Activated B cell treated with CpG ODN at 0.5 μM for 24 hours (primary cell): ENCODE measurements around the gene LSM14B. TPM values are rescaled to one million over a fixed set of nuclear protein-coding genes. Genes with fewer than 3 reads are reported as not detected.

Source experiments
- ATAC-seq: fragments of 200-7000 bp; cut with Tn5 transposase; one replicate; pipeline ENCODE4 v1.10.0; 2021; ENCODE audit warnings: low read depth, mild to moderate bottlenecking, moderate library complexity
- CTCF ChIA-PET: fragments of 350-600 bp; sonication (Branson Sonifier 250); formaldehyde crosslinking; loops from one replicate; lab custom pipeline; 2021; ENCODE audit warnings: antibody characterized with exemption; lab: Charles Lee
- POLR2A ChIA-PET: fragments of 350-600 bp; sonication (Branson Sonifier 250); formaldehyde crosslinking; loops from one replicate; lab custom pipeline; 2021; ENCODE audit warnings: antibody characterized with exemption; lab: Charles Lee
- DNase-seq: peaks from one replicate; pipeline ENCODE4 v3.0.0; 2022
- H3K27ac Mint-ChIP-seq: one replicate; pipeline ENCODE4 v1.8.0; 2020; ENCODE audit warnings: mixed read lengths
- H3K27me3 Mint-ChIP-seq: one replicate; pipeline ENCODE4 v1.8.0; 2021; ENCODE audit warnings: mixed read lengths
- H3K36me3 Mint-ChIP-seq: one replicate; pipeline ENCODE4 v1.8.0; 2021; ENCODE audit warnings: low read depth, mixed read lengths
- H3K4me1 Mint-ChIP-seq: one replicate; pipeline ENCODE4 v1.8.0; 2021; ENCODE audit warnings: mixed read lengths
- H3K4me3 Mint-ChIP-seq: one replicate; pipeline ENCODE4 v1.8.0; 2020; ENCODE audit warnings: mild to moderate bottlenecking, mixed read lengths
- H3K9me3 Mint-ChIP-seq: one replicate; pipeline ENCODE4 v1.8.0; 2020; ENCODE audit warnings: mixed read lengths
- intact Hi-C: fragments of 100-400 bp; cut with micrococcal nuclease; formaldehyde crosslinking; loops from one replicate; pipeline ENCODE4 v1.15.1; 2024
- total RNA-seq: library from RNA; stranded (reverse); gene quantifications from 2 replicates; pipeline ENCODE4 v1.2.3, GENCODE V29; 2022
- TF ChIP-seq, protein P1 (sequence below): fragments of 200-600 bp; IDR thresholded peaks from one replicate; pipeline ENCODE4 v1.8.0; 2022; ENCODE audit warnings: antibody characterized with exemption, mild to moderate bottlenecking

LSM14B gene
- total RNA-seq, 1 donor from 2014 or later = 36.4 TPM

DNA sequence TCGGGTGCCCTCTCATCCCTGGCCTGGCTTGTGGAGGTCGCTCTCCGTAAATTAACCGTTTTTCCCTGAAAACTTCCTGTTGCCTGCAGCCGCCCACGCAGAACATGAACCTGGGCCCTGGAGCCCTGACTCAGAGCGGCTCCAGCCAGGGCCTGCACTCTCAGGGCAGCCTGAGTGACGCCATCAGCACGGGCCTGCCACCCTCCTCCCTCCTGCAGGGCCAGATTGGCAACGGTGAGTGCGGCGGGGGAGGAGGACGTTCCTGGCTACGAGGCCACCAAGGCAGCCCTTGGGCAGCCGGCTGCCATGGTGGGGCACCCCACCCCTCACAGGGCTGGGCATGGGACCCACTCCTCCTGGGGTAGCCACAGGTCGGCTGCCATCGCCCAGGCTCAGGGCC is 39.1 kb downstream of the LSM14B start:
- TF ChIP-seq, protein P1, sequence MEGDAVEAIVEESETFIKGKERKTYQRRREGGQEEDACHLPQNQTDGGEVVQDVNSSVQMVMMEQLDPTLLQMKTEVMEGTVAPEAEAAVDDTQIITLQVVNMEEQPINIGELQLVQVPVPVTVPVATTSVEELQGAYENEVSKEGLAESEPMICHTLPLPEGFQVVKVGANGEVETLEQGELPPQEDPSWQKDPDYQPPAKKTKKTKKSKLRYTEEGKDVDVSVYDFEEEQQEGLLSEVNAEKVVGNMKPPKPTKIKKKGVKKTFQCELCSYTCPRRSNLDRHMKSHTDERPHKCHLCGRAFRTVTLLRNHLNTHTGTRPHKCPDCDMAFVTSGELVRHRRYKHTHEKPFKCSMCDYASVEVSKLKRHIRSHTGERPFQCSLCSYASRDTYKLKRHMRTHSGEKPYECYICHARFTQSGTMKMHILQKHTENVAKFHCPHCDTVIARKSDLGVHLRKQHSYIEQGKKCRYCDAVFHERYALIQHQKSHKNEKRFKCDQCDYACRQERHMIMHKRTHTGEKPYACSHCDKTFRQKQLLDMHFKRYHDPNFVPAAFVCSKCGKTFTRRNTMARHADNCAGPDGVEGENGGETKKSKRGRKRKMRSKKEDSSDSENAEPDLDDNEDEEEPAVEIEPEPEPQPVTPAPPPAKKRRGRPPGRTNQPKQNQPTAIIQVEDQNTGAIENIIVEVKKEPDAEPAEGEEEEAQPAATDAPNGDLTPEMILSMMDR = no peak
- H3K4me3 Mint-ChIP-seq = no peak overlapping the region

DNA sequence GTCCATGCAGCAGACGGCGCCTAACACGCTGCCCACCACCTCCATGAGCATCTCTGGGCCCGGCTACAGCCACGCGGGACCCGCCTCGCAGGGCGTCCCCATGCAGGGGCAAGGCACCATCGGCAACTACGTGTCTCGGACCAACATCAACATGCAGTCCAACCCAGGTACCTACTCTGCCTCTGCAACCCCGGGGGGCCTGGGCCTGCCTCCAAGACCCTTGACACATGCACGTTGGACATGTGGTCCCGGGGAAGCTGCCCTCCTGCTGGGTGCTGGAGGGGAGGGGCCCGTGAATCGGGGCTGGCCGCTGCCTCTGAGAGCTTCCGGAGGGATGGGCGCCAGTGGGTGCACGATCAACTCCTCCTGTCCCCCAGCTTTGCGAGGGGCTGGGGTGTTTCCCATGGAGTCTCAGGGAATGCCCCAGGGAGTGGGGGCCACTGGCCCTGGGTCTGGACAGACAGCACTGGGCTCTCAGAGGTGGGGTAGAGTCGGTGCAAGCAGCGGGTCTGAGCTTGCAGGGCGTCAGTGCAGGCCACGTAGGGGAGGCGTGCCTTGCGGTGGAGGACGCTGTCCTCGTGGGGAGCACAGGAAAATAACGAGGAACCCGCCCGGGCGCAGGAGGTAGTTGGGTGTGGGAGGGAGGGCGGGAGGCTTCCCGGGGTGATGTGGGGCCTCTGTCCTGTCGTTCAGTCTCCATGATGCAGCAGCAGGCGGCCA is 40.6 kb downstream of the LSM14B start:
- no peak overlapping the region for H3K4me3 Mint-ChIP-seq
- no peaks in the 10 kb centered on the region for H3K27me3 Mint-ChIP-seq
- intact Hi-C loops = no loop called here
- H3K36me3 Mint-ChIP-seq = peaks cover 46% of the 10 kb centered on the region
- no peak overlapping the region for H3K27ac Mint-ChIP-seq
- H3K4me1 Mint-ChIP-seq = peaks cover 3% of the 10 kb centered on the region
- ChIA-PET POLR2A (no interaction called here), CTCF (no interaction called here)
- H3K9me3 Mint-ChIP-seq = no peaks in the 10 kb centered on the region
- ATAC-seq (no peak), DNase-seq (no peak)
- TF ChIP-seq, protein P1 = no peak

More for the DNA sequence above, 39.1 kb downstream of the LSM14B start:
- Mint-ChIP-seq H3K27me3 (no peaks in the 10 kb centered on the region), H3K4me1 (peaks cover 7% of the 10 kb centered on the region), H3K27ac (no peak overlapping the region), H3K9me3 (no peaks in the 10 kb centered on the region), H3K36me3 (peaks cover 45% of the 10 kb centered on the region)
- no peak for ATAC-seq
- no peak for DNase-seq
- intact Hi-C loops = no loop called here
- CTCF ChIA-PET = no interaction called here
- POLR2A ChIA-PET = no interaction called here

DNA sequence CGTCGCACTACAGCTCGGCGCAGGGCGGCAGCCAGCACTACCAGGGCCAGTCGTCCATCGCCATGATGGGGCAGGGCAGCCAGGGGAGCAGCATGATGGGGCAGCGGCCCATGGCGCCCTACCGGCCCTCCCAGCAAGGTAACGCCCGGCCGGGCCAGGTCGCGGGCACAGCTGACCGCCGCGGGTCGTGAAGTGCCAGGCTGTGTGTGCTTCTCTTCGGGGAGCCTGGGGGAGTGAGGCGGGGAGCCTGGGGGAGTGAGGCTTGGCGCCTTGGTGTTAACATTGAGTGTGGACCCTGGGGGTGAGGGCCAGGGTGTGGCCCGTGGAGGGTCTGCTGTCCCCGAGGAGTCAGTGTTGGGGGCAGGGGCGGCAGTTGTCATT is 41.2 kb downstream of the LSM14B start:
- intact Hi-C loops = no loop called here
- no peaks in the 10 kb centered on the region for H3K27me3 Mint-ChIP-seq

DNA sequence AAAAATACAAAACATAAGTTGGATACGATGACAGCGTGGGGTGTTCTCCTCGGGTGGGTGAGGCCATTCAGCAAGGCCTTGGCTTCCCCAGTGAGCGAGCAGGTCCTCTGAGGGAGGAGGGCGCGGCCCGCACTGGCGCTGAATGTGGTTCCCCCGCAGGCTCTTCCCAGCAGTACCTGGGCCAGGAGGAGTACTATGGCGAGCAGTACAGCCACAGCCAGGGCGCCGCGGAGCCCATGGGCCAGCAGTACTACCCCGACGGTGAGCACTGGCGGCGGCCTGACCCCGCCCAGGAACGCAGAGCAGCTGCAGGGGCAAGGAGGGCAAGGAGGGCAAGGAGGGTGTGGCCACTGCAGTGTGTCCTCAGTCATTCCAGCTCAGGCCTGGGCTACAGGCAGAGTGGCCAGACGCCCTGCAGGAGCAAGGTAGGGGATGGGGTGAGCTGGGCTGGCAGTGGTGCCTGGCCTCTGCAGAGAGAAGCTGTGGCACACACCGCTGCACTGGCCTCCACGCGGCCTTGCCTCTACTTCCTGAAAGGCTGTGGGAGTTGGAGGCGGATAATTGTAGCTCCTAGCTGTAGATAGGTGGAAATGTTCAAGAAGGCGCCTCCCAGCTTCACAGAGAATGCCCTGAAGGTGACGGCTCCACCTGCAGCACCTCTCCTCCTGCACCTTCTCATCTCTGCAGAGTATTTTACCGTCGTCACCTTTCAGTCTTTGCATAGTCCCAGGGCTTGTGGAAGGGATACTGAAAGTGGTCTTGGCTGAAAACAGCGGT is 41.9 kb downstream of the LSM14B start:
- no peak overlapping the region for H3K27ac Mint-ChIP-seq
- ChIA-PET CTCF (no interaction called here), POLR2A (interaction anchor here (0.6 kb wide), 1 partner anchor 35 kb away, joined by 4 read pairs; no protein-coding TSS in a partner anchor)
- no peak overlapping the region for H3K4me3 Mint-ChIP-seq
- no peaks in the 10 kb centered on the region for H3K9me3 Mint-ChIP-seq
- no peak for DNase-seq
- intact Hi-C loops = no loop called here
- peaks cover 3% of the 10 kb centered on the region for H3K4me1 Mint-ChIP-seq
- no peaks in the 10 kb centered on the region for H3K27me3 Mint-ChIP-seq
- TF ChIP-seq, protein P1 = no peak
- H3K36me3 Mint-ChIP-seq = peaks cover 53% of the 10 kb centered on the region
- ATAC-seq = no peak

More for the DNA sequence above, 41.2 kb downstream of the LSM14B start:
- Mint-ChIP-seq H3K9me3 (no peaks in the 10 kb centered on the region), H3K4me1 (peaks cover 3% of the 10 kb centered on the region), H3K36me3 (peaks cover 51% of the 10 kb centered on the region), H3K27ac (no peak overlapping the region), H3K4me3 (no peak overlapping the region)
- TF ChIP-seq, protein P1 = no peak
- no peak for DNase-seq
- CTCF ChIA-PET = no interaction called here
- ATAC-seq = no peak
- POLR2A ChIA-PET = no interaction called here
